Uterus (tissue), 4 donors: ENCODE data around the gene UBTF. TPM values are rescaled to one million over a fixed set of nuclear protein-coding genes. Genes with fewer than 3 reads are reported as not detected.

Experiments
- DNase-seq, 2 donors: peaks; one replicate each; pipeline ENCODE4 v3.0.0-alpha.2; 2019 to 2020
- H3K27ac ChIP-seq, 2 donors: fragments of 200-600 bp; sonication (generic); 1 replicate in 1 of 2; 2 replicates in 1 of 2; pipeline ENCODE4 v1.5.1; 2016 to 2018
- H3K27me3 ChIP-seq, 2 donors: fragments of 200-600 bp; sonication (generic); one replicate each; pipeline ENCODE4 v1.5.1; 2018 to 2019; ENCODE audit warnings: control low read depth in 1 of 2
- H3K36me3 ChIP-seq, 2 donors: fragments of 200-600 bp; sonication (generic); one replicate each; pipeline ENCODE4 v1.5.1; 2019; ENCODE audit warnings: control low read depth in 1 of 2
- H3K4me1 ChIP-seq, 2 donors: fragments of 200-600 bp; sonication (generic); one replicate each; pipeline ENCODE4 v1.5.1; 2018 to 2019; ENCODE audit warnings: control low read depth in 1 of 2
- H3K4me3 ChIP-seq, 2 donors: fragments of 200-600 bp; sonication (generic); 1 replicate in 1 of 2; 2 replicates in 1 of 2; pipeline ENCODE4 v1.5.1; 2018 to 2019; ENCODE audit warnings: mild to moderate bottlenecking in 1 of 2
- H3K9me3 ChIP-seq, 2 donors: fragments of 200-600 bp; sonication (generic); one replicate each; pipeline ENCODE4 v1.5.1; 2019; ENCODE audit warnings: control low read depth in 1 of 2
- POLR2A ChIP-seq, 2 donors: fragments of 450-650 bp; IDR thresholded peaks; one replicate each; pipeline ENCODE4 v1.6.1; 2016; ENCODE audit warnings: antibody characterized with exemption in 2 of 2, mild to moderate bottlenecking in 1 of 2, moderate library complexity in 1 of 2
- intact Hi-C: fragments of 100-400 bp; cut with DNase I; formaldehyde crosslinking; loops from one replicate; pipeline ENCODE4 v1.15.1; 2023; ENCODE audit warnings: low total_unique reads
- total RNA-seq, 4 donors: library from RNA; depleted of rRNA in 3 of 4; stranded (reverse); fragments of >200 nt in 3 of 4; gene quantifications; one replicate each; pipeline versions ENCODE4 v1.1.0 to v1.2.4, GENCODE V29; 2014 to 2023
- TF ChIP-seq, protein P1 (sequence below), 4 experiments: fragments of 200-600 bp in 2 of 4; fragments of 450-650 bp in 2 of 4; sonication (generic) in 2 of 4; IDR thresholded peaks; one replicate each; pipeline ENCODE4 v1.5.1; 2016 to 2019; ENCODE audit warnings: antibody characterized with exemption in 4 of 4, mild to moderate bottlenecking in 2 of 4, moderate library complexity in 1 of 4
- donor health status: DM: yes; HTN: yes; CAD: no.

The UBTF gene
- total RNA-seq, 4 donors from 2014 or later = 17.4 to 124 (median 72.9) TPM

DNA sequence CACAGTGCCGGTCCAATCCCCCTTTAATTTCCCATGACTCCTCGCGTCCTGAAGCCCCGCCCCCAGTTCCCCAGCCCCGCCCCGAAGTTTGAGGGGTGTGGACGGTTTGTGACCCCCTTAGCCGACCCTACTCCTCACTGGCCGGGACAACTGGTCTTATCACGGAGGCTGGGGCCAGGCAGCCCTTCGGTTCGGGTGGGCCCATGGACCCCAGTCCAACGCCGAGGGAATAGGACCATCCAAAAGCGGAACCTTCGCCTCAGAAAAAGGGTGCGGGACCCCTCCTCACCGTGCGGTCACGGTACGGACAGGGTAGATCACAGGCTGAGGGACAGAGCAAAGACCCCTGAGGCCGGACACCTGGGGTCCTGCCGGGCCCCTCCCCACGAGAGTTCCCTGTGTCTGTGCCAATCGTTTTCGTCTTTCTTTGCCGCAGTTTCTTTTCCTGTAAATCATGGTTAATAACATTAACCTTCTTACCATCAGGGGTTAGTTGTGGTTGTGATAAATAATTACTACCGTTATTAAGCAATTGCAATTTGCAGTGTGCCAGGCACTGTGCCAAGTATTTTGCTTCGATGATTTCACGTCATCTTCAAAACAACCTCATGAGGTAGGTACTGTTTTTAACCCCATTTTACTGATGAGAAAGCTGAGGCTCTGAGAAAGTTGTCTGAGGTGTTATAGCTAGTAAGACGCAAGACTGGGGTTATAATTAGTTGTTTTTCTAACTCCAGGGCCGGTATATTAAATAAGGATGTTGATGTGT lies 32.2 kb downstream of the UBTF start:
- Histone ChIP-seq H3K27ac (peak overlapping the region; percentile 92 to 98), H3K9me3 (no peaks in the 10 kb centered on the region), H3K36me3 (no peaks in the 10 kb centered on the region), H3K27me3 (no peaks in the 10 kb centered on the region), H3K4me1 (peaks cover 0 to 22% of the 10 kb centered on the region in 2 donors), H3K4me3 (peak overlapping the region; percentile 85 to 87)
- DNase-seq = no peak
- intact Hi-C loops = no loop called here
- no peak for TF ChIP-seq POLR2A (IDR thresholded peaks at IDR 0.05)
- TF ChIP-seq, protein P1, sequence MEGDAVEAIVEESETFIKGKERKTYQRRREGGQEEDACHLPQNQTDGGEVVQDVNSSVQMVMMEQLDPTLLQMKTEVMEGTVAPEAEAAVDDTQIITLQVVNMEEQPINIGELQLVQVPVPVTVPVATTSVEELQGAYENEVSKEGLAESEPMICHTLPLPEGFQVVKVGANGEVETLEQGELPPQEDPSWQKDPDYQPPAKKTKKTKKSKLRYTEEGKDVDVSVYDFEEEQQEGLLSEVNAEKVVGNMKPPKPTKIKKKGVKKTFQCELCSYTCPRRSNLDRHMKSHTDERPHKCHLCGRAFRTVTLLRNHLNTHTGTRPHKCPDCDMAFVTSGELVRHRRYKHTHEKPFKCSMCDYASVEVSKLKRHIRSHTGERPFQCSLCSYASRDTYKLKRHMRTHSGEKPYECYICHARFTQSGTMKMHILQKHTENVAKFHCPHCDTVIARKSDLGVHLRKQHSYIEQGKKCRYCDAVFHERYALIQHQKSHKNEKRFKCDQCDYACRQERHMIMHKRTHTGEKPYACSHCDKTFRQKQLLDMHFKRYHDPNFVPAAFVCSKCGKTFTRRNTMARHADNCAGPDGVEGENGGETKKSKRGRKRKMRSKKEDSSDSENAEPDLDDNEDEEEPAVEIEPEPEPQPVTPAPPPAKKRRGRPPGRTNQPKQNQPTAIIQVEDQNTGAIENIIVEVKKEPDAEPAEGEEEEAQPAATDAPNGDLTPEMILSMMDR (IDR thresholded peaks at IDR 0.05) = no peak

DNA sequence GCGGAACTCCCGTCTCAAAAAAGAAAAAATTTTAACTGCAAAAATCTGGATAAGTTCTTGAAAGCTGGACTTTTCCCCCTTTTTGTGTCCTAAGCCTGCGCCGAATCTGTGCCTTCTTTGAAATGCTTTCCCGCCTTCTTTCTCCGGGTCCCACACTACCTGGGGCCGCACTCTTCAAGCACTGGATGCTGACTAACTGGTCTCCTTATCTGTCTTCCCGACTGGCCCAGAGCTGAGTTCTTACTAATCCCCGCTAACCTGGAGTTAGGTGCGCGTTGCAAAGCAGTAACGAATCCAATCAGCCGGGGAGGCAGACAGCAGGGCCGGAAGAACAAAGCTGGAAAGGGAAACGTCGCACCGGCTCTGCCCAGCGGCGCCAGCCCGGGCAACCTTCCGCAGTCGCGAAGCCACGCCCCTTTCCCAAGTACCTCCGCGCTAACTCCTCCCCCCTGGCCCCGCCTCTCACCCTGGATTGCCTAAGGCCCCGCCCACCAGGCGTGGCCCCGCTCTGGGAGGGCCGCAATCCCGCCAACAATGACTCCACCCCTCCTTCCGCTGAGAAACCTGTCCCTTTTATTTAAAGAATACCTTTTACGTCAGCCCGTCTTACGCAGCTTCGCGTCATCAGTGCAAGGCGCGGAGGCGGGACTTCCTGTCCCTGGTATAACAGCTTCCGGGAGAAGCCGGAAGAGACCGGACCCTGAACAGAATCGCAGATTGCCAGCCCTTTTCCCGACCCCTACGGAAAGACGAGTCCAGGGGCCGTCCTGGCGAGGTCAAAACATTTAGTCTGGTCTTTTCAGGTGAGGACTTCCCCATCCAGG lies 33.0 kb downstream of the UBTF start, which contains the start of gene TMUB2:
TMUB2 (plus strand) TSS at position 666 of the 824 bp plus-strand sequence. CDS start 737 bp downstream, outside the sequence.
- peak; percentile 99 for DNase-seq
- TF ChIP-seq, protein P1 (IDR thresholded peaks at IDR 0.05) = no peak
- TF ChIP-seq POLR2A (IDR thresholded peaks at IDR 0.05) = peak; percentile 63 to 85
- intact Hi-C loops = no loop called here

GRCh38 chr17:44184212-44184810 lies 35.2 kb downstream of the UBTF start:
- Histone ChIP-seq H3K27me3 (no peaks in the 10 kb centered on the region), H3K9me3 (no peaks in the 10 kb centered on the region), H3K4me1 (peaks cover 0 to 22% of the 10 kb centered on the region in 2 donors), H3K27ac (no peak overlapping the region), H3K4me3 (no peak overlapping the region), H3K36me3 (no peaks in the 10 kb centered on the region)
- no peak for TF ChIP-seq POLR2A (IDR thresholded peaks at IDR 0.05)
- TF ChIP-seq, protein P1 (IDR thresholded peaks at IDR 0.05) = no peak
- intact Hi-C loops = no loop called here
- DNase-seq = no peak

More for the DNA sequence above, 33.0 kb downstream of the UBTF start, which contains the start of gene TMUB2:
- Histone ChIP-seq H3K27me3 (no peaks in the 10 kb centered on the region), H3K4me1 (peaks cover 0 to 22% of the 10 kb centered on the region in 2 donors), H3K36me3 (no peaks in the 10 kb centered on the region), H3K27ac (peak within 1 kb of the TSS; percentile 92 to 98), H3K4me3 (peak within 1 kb of the TSS; percentile 85 to 87), H3K9me3 (no peaks in the 10 kb centered on the region)

DNA sequence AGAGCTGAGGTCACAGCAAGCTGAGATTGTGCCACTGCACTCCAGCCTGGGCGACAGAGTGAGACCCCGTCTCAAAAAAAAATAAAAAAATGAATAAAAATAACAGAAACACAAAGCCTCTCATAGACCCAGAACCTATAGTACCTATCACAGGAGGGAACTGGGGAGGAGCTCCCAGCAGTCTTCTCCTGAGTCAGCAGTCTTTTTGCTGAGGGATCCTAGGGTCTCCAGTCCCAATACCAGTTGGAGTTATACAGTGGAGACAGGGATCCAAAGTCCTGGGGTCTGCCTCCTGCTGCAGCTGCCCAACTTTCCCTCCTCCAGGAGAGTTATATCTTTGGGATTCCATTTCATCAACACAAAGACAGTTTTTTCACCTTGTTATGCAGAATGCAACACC lies 36.5 kb downstream of the UBTF start:
- intact Hi-C loops = no loop called here
- TF ChIP-seq POLR2A (IDR thresholded peaks at IDR 0.05) = no peak
- TF ChIP-seq, protein P1 (IDR thresholded peaks at IDR 0.05) = no peak

More for the DNA sequence above, 36.5 kb downstream of the UBTF start:
- no peaks in the 10 kb centered on the region for H3K9me3 ChIP-seq
- no peaks in the 10 kb centered on the region for H3K36me3 ChIP-seq
- H3K4me1 ChIP-seq = peaks cover 0 to 17% of the 10 kb centered on the region in 2 donors
- no peak overlapping the region for H3K27ac ChIP-seq
- no peak overlapping the region for H3K4me3 ChIP-seq
- H3K27me3 ChIP-seq = no peaks in the 10 kb centered on the region
- DNase-seq = no peak
